ENCODE measurements around the gene CCDC18. TPM values are rescaled to one million over a fixed set of nuclear protein-coding genes. Genes with fewer than 3 reads are reported as not detected.
"Not testable (repeated sequence)": the region's sequence is repeated elsewhere in the genome, so short reads cannot be mapped to it uniquely, and the experiment has no call there.

The CCDC18 gene
- total and polyA plus RNA-seq, 4 experiments from 2014 or later, result 1.5 to 14.8 (median 7.4) TPM

- H3K27me3 Mint-ChIP-seq, result no peaks in the 10 kb centered on the region
- CTCF ChIA-PET (ENCODE audit: partially characterized antibody), result no interaction called here
- peaks cover 17 to 18% of the 10 kb centered on the region in 2 donors for H3K36me3 Mint-ChIP-seq
- Histone ChIP-seq H3K27ac (ENCODE audit: low read depth, low read length) (no peak overlapping the region), H3K4me3 (ENCODE audit: low read length in 2 of 2) (no peak overlapping the region), H3K27me3 (ENCODE audit: insufficient read depth, low read length) (no peaks in the 10 kb centered on the region), H3K36me3 (ENCODE audit: insufficient read depth, low read length) (no peaks in the 10 kb centered on the region), H3K4me1 (ENCODE audit: insufficient read depth, low read length) (no peaks in the 10 kb centered on the region), H3K9me3 (ENCODE audit: control insufficient read depth in 1 of 2, low read length in 2 of 2) (no peaks in the 10 kb centered on the region)
- POLR2A ChIA-PET (ENCODE audit: partially characterized antibody), result no interaction called here
- DNase-seq, result no peak
- no peaks in the 10 kb centered on the region for H3K9me3 Mint-ChIP-seq
- intact Hi-C loops (cut with micrococcal nuclease), result no loop called here
- H3K27ac Mint-ChIP-seq, result no peak overlapping the region
- H3K4me3 Mint-ChIP-seq, result no peak overlapping the region
- H3K4me1 Mint-ChIP-seq, result no peaks in the 10 kb centered on the region
Measured at GRCh38 chr1:93200714-93201113, 20.2 kb downstream of the CCDC18 start.

GRCh38 chr1:93205892-93206566 is 25.5 kb downstream of the CCDC18 start:
- Mint-ChIP-seq H3K9me3 (no peaks in the 10 kb centered on the region), H3K27me3 (no peaks in the 10 kb centered on the region), H3K4me1 (no peaks in the 10 kb centered on the region), H3K4me3 (no peak overlapping the region), H3K27ac (peak overlapping the region in 1 of 7 donors; percentile 26), H3K36me3 (peaks cover 0 to 19% of the 10 kb centered on the region in 2 donors)
- H3K4me3 ChIP-seq (ENCODE audit: low read length in 2 of 2), result no peak overlapping the region
- intact Hi-C loops (cut with micrococcal nuclease), result no loop called here
- ChIA-PET POLR2A (ENCODE audit: partially characterized antibody) (no interaction called here), CTCF (ENCODE audit: partially characterized antibody) (no interaction called here)
- H3K36me3 ChIP-seq (ENCODE audit: insufficient read depth, low read length), result no peaks in the 10 kb centered on the region
- H3K4me1 ChIP-seq (ENCODE audit: insufficient read depth, low read length), result no peaks in the 10 kb centered on the region
- no peak for DNase-seq
- no peaks in the 10 kb centered on the region for H3K27me3 ChIP-seq (ENCODE audit: insufficient read depth, low read length)
- no peak overlapping the region for H3K27ac ChIP-seq (ENCODE audit: low read depth, low read length)
- H3K9me3 ChIP-seq (ENCODE audit: control insufficient read depth in 1 of 2, low read length in 2 of 2), result no peaks in the 10 kb centered on the region

- Mint-ChIP-seq H3K27me3 (no peaks in the 10 kb centered on the region), H3K4me3 (no peak overlapping the region), H3K27ac (no peak overlapping the region), H3K4me1 (no peaks in the 10 kb centered on the region), H3K9me3 (no peaks in the 10 kb centered on the region), H3K36me3 (peaks cover 1 to 19% of the 10 kb centered on the region in 2 donors)
- Histone ChIP-seq H3K4me3 (ENCODE audit: low read length in 2 of 2) (no peak overlapping the region), H3K36me3 (ENCODE audit: insufficient read depth, low read length) (no peaks in the 10 kb centered on the region), H3K27me3 (ENCODE audit: insufficient read depth, low read length) (no peaks in the 10 kb centered on the region), H3K4me1 (ENCODE audit: insufficient read depth, low read length) (no peaks in the 10 kb centered on the region), H3K9me3 (ENCODE audit: control insufficient read depth in 1 of 2, low read length in 2 of 2) (no peaks in the 10 kb centered on the region), H3K27ac (ENCODE audit: low read depth, low read length) (no peak overlapping the region)
- no peak for DNase-seq
- POLR2A ChIA-PET (ENCODE audit: partially characterized antibody), result no interaction called here
- CTCF ChIA-PET (ENCODE audit: partially characterized antibody), result no interaction called here
- intact Hi-C loops (cut with micrococcal nuclease), result no loop called here
Measured at GRCh38 chr1:93206567-93206954, 26.0 kb downstream of the CCDC18 start.

GRCh38 chr1:93207211-93207610 is 26.7 kb downstream of the CCDC18 start:
- Histone ChIP-seq H3K36me3 (ENCODE audit: insufficient read depth, low read length) (no peaks in the 10 kb centered on the region), H3K9me3 (ENCODE audit: control insufficient read depth in 1 of 2, low read length in 2 of 2) (no peaks in the 10 kb centered on the region), H3K4me1 (ENCODE audit: insufficient read depth, low read length) (no peaks in the 10 kb centered on the region), H3K27me3 (ENCODE audit: insufficient read depth, low read length) (no peaks in the 10 kb centered on the region), H3K4me3 (ENCODE audit: low read length in 2 of 2) (no peak overlapping the region), H3K27ac (ENCODE audit: low read depth, low read length) (no peak overlapping the region)
- Mint-ChIP-seq H3K4me1 (no peaks in the 10 kb centered on the region), H3K27ac (peak overlapping the region in 2 of 7 donors; percentile 12 to 26), H3K4me3 (no peak overlapping the region), H3K27me3 (no peaks in the 10 kb centered on the region), H3K9me3 (no peaks in the 10 kb centered on the region), H3K36me3 (peaks cover 1 to 19% of the 10 kb centered on the region in 2 donors)
- intact Hi-C loops (cut with micrococcal nuclease), result no loop called here
- ChIA-PET CTCF (ENCODE audit: partially characterized antibody) (no interaction called here), POLR2A (ENCODE audit: partially characterized antibody) (no interaction called here)
- DNase-seq, result no peak

GRCh38 chr1:93215322-93215721 is 34.8 kb downstream of the CCDC18 start:
- no peak overlapping the region for H3K27ac Mint-ChIP-seq
- no peaks in the 10 kb centered on the region for H3K27me3 ChIP-seq (ENCODE audit: insufficient read depth, low read length)
- peaks cover 11 to 16% (median 13%) of the 10 kb centered on the region in 4 donors for H3K4me1 Mint-ChIP-seq
- H3K9me3 Mint-ChIP-seq, result no peaks in the 10 kb centered on the region
- POLR2A ChIA-PET (ENCODE audit: partially characterized antibody), result no interaction called here
- CTCF ChIA-PET (ENCODE audit: partially characterized antibody), result no interaction called here
- H3K36me3 Mint-ChIP-seq, result peaks cover 1 to 13% of the 10 kb centered on the region in 2 donors
- H3K36me3 ChIP-seq (ENCODE audit: insufficient read depth, low read length), result no peaks in the 10 kb centered on the region
- no peak overlapping the region for H3K4me3 ChIP-seq (ENCODE audit: low read length in 2 of 2)
- intact Hi-C loops (cut with micrococcal nuclease), result no loop called here
- DNase-seq, result no peak
- no peak overlapping the region for H3K27ac ChIP-seq (ENCODE audit: low read depth, low read length)
- H3K4me1 ChIP-seq (ENCODE audit: insufficient read depth, low read length), result peaks cover 17% of the 10 kb centered on the region
- H3K4me3 Mint-ChIP-seq, result no peak overlapping the region
- H3K9me3 ChIP-seq (ENCODE audit: control insufficient read depth in 1 of 2, low read length in 2 of 2), result no peaks in the 10 kb centered on the region
- H3K27me3 Mint-ChIP-seq, result no peaks in the 10 kb centered on the region

DNA sequence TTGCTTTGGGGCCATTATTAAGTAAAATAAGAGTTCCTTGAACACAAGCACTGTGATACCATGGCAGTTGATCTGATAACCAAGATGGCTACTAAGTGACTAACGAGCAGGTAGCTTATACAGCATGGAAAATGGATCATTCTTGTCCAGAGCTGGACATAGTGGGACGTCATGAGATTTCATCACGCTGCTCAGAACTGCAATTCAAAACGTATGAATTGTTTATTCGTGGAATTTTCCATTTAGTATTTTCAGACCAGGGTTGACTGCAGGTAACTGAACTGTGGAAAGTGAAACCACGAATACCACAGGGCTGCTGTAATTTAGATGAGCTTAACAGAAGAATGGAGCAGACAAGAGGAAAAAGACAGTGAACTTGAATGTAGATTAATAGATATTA is 38.9 kb downstream of the CCDC18 start:
- H3K4me3 ChIP-seq (ENCODE audit: low read length in 2 of 2), result peak overlapping the region; percentile 18 to 71
- Mint-ChIP-seq H3K27ac (peak overlapping the region; percentile 7 to 84 (median 57)), H3K27me3 (no peaks in the 10 kb centered on the region), H3K4me3 (peak overlapping the region; percentile 62 to 89 (median 82)), H3K9me3 (peaks cover 0 to 2% (median 0%) of the 10 kb centered on the region in 8 donors), H3K4me1 (peaks cover 14 to 26% (median 20%) of the 10 kb centered on the region in 4 donors), H3K36me3 (peaks cover 8 to 11% of the 10 kb centered on the region in 2 donors)
- H3K36me3 ChIP-seq (ENCODE audit: insufficient read depth, low read length), result no peaks in the 10 kb centered on the region
- H3K27me3 ChIP-seq (ENCODE audit: insufficient read depth, low read length), result no peaks in the 10 kb centered on the region
- POLR2A ChIA-PET (ENCODE audit: partially characterized antibody), result no interaction called here
- CTCF ChIA-PET (ENCODE audit: partially characterized antibody), result no interaction called here
- H3K27ac ChIP-seq (ENCODE audit: low read depth, low read length), result peak overlapping the region; percentile 30
- intact Hi-C loops (cut with micrococcal nuclease), result loop anchor here (1.0 kb wide), 1 partner anchor 39 kb away; the partner anchor contains the start of genes CCDC18 and TMED5
- no peaks in the 10 kb centered on the region for H3K9me3 ChIP-seq (ENCODE audit: control insufficient read depth in 1 of 2, low read length in 2 of 2)
- H3K4me1 ChIP-seq (ENCODE audit: insufficient read depth, low read length), result peaks cover 17% of the 10 kb centered on the region
- DNase-seq, result peak; percentile 6 to 36 (median 24)

- H3K9me3 ChIP-seq (ENCODE audit: control insufficient read depth in 1 of 2, low read length in 2 of 2); DNase-seq; H3K27ac ChIP-seq (ENCODE audit: low read depth, low read length); H3K36me3 ChIP-seq (ENCODE audit: insufficient read depth, low read length); CTCF ChIA-PET (ENCODE audit: partially characterized antibody); POLR2A ChIA-PET (ENCODE audit: partially characterized antibody); H3K27me3 ChIP-seq (ENCODE audit: insufficient read depth, low read length); H3K9me3 Mint-ChIP-seq; H3K4me3 ChIP-seq (ENCODE audit: low read length in 2 of 2); H3K27me3 Mint-ChIP-seq; intact Hi-C loops (cut with micrococcal nuclease): not testable (repeated sequence)
- peaks cover 8 to 15% of the 10 kb centered on the region in 2 donors for H3K36me3 Mint-ChIP-seq
- H3K4me3 Mint-ChIP-seq, result peak overlapping the region in 6 of 8 donors; percentile 2 to 54 (median 44)
- peaks cover 14 to 26% (median 20%) of the 10 kb centered on the region in 4 donors for H3K4me1 Mint-ChIP-seq
- H3K4me1 ChIP-seq (ENCODE audit: insufficient read depth, low read length), result peaks cover 17% of the 10 kb centered on the region
- H3K27ac Mint-ChIP-seq, result peak overlapping the region in 2 of 7 donors; percentile 48 to 77
Measured at GRCh38 chr1:93220716-93221115, 40.2 kb downstream of the CCDC18 start.
